K562 (cell line): ENCODE data around the gene NMT1. TPM values are rescaled to one million over a fixed set of nuclear protein-coding genes. Genes with fewer than 3 reads are reported as not detected.

ENCODE experiments used
- ASH1L ChIP-seq: fragments of 450-650 bp; IDR thresholded peaks from 2 replicates; pipeline ENCODE4 v1.6.1; 2018; ENCODE audit warnings: borderline replicate concordance, mild to moderate bottlenecking, low read depth; ENCODE audit not compliant: partially characterized antibody
- CREBBP ChIP-seq: IDR thresholded peaks from one replicate; pipeline ENCODE4 v1.6.1; 2012; ENCODE audit warnings: low read depth, mild to moderate bottlenecking, control low read depth, inconsistent platforms, low read length
- CXXC5 ChIP-seq: fragments of 250-450 bp; sonication (Bioruptor Pico); IDR thresholded peaks from 2 replicates; pipeline ENCODE4 v1.8.0; 2022; ENCODE audit warnings: inconsistent platforms, mild to moderate bottlenecking, moderate library complexity
- EHMT2 ChIP-seq: fragments of 450-650 bp; IDR thresholded peaks from 2 replicates; pipeline ENCODE4 v1.6.1; 2018; ENCODE audit warnings: antibody characterized with exemption
- FOXK1 ChIP-seq: sonication (generic); formaldehyde crosslinking; IDR thresholded peaks from 2 replicates; pipeline ENCODE4 v1.8.0; 2022; ENCODE audit warnings: missing genetic modification reagents, mild to moderate bottlenecking, borderline replicate concordance
- HDAC6 ChIP-seq: IDR thresholded peaks from 2 replicates; pipeline ENCODE4 v1.6.1; 2012; ENCODE audit warnings: low read depth, mild to moderate bottlenecking, control low read depth, inconsistent platforms, low read length, moderate library complexity
- ILK ChIP-seq: fragments of 450-650 bp; IDR thresholded peaks from 2 replicates; pipeline ENCODE4 v1.6.1; 2016; ENCODE audit warnings: missing genetic modification characterization, low read depth, mild to moderate bottlenecking, missing compliant biosample characterization, moderate library complexity, borderline replicate concordance
- JUND ChIP-seq, 2 experiments: IDR thresholded peaks; 2 replicates in 1 of 2; 3 replicates in 1 of 2; pipeline ENCODE4 v1.6.1; 2011; ENCODE audit warnings: borderline replicate concordance in 2 of 2, low read depth in 2 of 2, low read length in 2 of 2, improper control_type of control experiment in 1 of 2, missing biosample characterization in 1 of 2, missing genetic modification characterization in 1 of 2, missing genetic modification reagents in 1 of 2
- KAT7 ChIP-seq: sonication (generic); formaldehyde crosslinking; IDR thresholded peaks from 2 replicates; pipeline ENCODE4 v1.8.0; 2022; ENCODE audit warnings: missing genetic modification reagents, mild to moderate bottlenecking, borderline replicate concordance
- KLF10 ChIP-seq: fragments of 250-450 bp; sonication (Bioruptor Pico); IDR thresholded peaks from 2 replicates; pipeline ENCODE4 v1.6.1; 2021; ENCODE audit warnings: matching md5 sums
- LEF1 ChIP-seq: fragments of 450-650 bp; IDR thresholded peaks from 2 replicates; pipeline ENCODE4 v1.6.1; 2016; ENCODE audit warnings: mild to moderate bottlenecking
- MNT ChIP-seq, 2 experiments: fragments of 450-650 bp; conservative IDR thresholded peaks; 2 replicates each; pipeline ENCODE4 v1.6.1; 2017; ENCODE audit warnings: mild to moderate bottlenecking in 2 of 2, moderate library complexity in 2 of 2
- NCOR1 ChIP-seq: fragments of 450-650 bp; IDR thresholded peaks from 2 replicates; pipeline ENCODE4 v1.6.1; 2016; ENCODE audit warnings: mild to moderate bottlenecking, moderate library complexity
- NONO ChIP-seq, 2 experiments: fragments of 200-400 bp in 1 of 2; fragments of 450-650 bp in 1 of 2; formaldehyde crosslinking in 1 of 2; IDR thresholded peaks; 2 replicates each; pipeline ENCODE4 v1.6.1; 2017; ENCODE audit warnings: low read depth in 2 of 2, mild to moderate bottlenecking in 2 of 2, moderate library complexity in 2 of 2, low read length in 1 of 2
- OTX1 ChIP-seq: fragments of 450-650 bp; formaldehyde crosslinking; IDR thresholded peaks from 2 replicates; pipeline ENCODE4 v1.4.0; 2022; ENCODE audit warnings: mild to moderate bottlenecking
- SMARCE1 ChIP-seq: fragments of 450-650 bp; IDR thresholded peaks from 2 replicates; pipeline ENCODE4 v1.7.1; 2016; ENCODE audit warnings: mild to moderate bottlenecking
- SPI1 ChIP-seq: IDR thresholded peaks from 2 replicates; pipeline ENCODE4 v1.6.1; 2011; ENCODE audit warnings: low read depth, low read length, control low read depth, borderline replicate concordance
- TAL1 ChIP-seq: fragments of 450-650 bp; IDR thresholded peaks from 2 replicates; pipeline ENCODE4 v1.6.1; 2016; ENCODE audit warnings: mild to moderate bottlenecking
- WHSC1 ChIP-seq: IDR thresholded peaks from one replicate; pipeline ENCODE4 v1.6.1; 2012; ENCODE audit warnings: low read length, control low read depth, inconsistent platforms
- ZBTB8A ChIP-seq: fragments of 450-650 bp; IDR thresholded peaks from 2 replicates; pipeline ENCODE4 v1.6.1; 2018; ENCODE audit warnings: mild to moderate bottlenecking, moderate library complexity; ENCODE audit not compliant: partially characterized antibody
- ZNF76 ChIP-seq: fragments of 250-450 bp; sonication (Bioruptor Pico); IDR thresholded peaks from 2 replicates; pipeline ENCODE4 v1.4.0; 2020; ENCODE audit warnings: mild to moderate bottlenecking, moderate library complexity, borderline replicate concordance
- ZNF764 ChIP-seq: fragments of 250-450 bp; sonication (Bioruptor Pico); IDR thresholded peaks from 2 replicates; pipeline ENCODE4 v1.4.0; 2020; ENCODE audit warnings: low read depth, mild to moderate bottlenecking, moderate library complexity
- ZNF778 ChIP-seq: fragments of 450-650 bp; formaldehyde crosslinking; IDR thresholded peaks from 2 replicates; pipeline ENCODE4 v1.4.0; 2020; ENCODE audit warnings: mild to moderate bottlenecking, moderate library complexity
- ZZZ3 ChIP-seq: fragments of 450-650 bp; IDR thresholded peaks from 2 replicates; pipeline ENCODE4 v1.6.1; 2016; ENCODE audit warnings: antibody characterized with exemption, mild to moderate bottlenecking, moderate library complexity
- polyA plus RNA-seq, 8 experiments: library from polyadenylated mRNA; depleted of rRNA in 4 of 8; stranded (reverse) in 5 of 8; unstranded in 3 of 8; fragments of >200 nt; fragmentation: Nextera tagmentation in 2 of 8; fragmentation: Illumina TruSeq in 1 of 8; extraction: Ambion mirVana in 2 of 8; extraction: Trizol in 1 of 8; gene quantifications; 2 replicates each; pipeline versions ENCODE4 v1.2.1 to v1.2.3, GENCODE V29; 2011 to 2014; ENCODE audit warnings: inconsistent platforms in 1 of 8, missing spikeins in 1 of 8
- total RNA-seq, 7 experiments: library from RNA; depleted of rRNA in 6 of 7; stranded (reverse); fragments of >200 nt in 6 of 7; fragmentation: Illumina TruSeq in 2 of 7; extraction: Trizol in 2 of 7; gene quantifications; 2 replicates each; pipeline versions ENCODE4 v1.2.1 to v1.2.3, GENCODE V29; 2011 to 2021; ENCODE audit warnings: low replicate concordance in 1 of 7
- TF ChIP-seq, protein P1 (sequence below): fragments of 450-650 bp; formaldehyde crosslinking; IDR thresholded peaks from 2 replicates; pipeline ENCODE4 v1.4.0; 2020; ENCODE audit warnings: mild to moderate bottlenecking, mixed read lengths
- TF ChIP-seq, protein P2 (sequence below): sonication (generic); formaldehyde crosslinking; IDR thresholded peaks from 2 replicates; pipeline ENCODE4 v1.8.1; 2023; ENCODE audit warnings: mild to moderate bottlenecking, missing genetic modification reagents

NMT1 gene
- total and polyA plus RNA-seq, 9 of the 15 experiments (the other 6 are each of a cell fraction or from before 2014, with no cell fraction given): 86.7 to 569 (median 213) TPM

DNA sequence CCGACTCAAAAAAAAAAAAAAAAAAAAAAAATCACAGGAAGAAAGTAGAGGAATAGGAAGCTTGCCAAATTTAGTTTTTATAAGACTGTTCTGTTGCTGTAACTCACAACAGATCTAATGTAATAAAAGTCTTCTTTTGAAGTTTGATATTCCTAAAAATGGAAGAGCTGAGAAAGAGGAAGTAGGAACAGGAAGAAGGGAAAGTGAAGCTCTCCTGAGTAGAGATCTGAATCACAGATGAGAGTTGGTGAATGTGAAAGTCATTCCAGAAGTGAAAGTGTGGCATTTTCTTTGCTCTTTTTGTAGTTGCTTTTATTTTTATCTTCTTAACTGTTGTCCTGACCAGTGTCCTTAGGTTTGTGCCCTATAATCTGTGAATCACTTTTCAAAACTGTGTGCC lies 2.1 kb downstream of the NMT1 start (continued):
- TF ChIP-seq CXXC5 (CRISPR knock-in tag) (0 out of 2 replicates have a peak, but pooled peaks have one; percentile 23), MNT (conservative IDR thresholded peaks at IDR 0.05) (no peak), WHSC1 (no peak), ASH1L (peak; percentile 23), ZNF778 (CRISPR knock-in tag) (no peak), NONO (IDR thresholded peaks at IDR 0.05; ENCODE audit: low read depth in 2 of 2, low read length in 1 of 2) (no peak), SMARCE1 (peak; percentile 90), CREBBP (no peak), LEF1 (peak; percentile 63; the same call in 1 of the 2 replicates), ZBTB8A (no peak), EHMT2 (no peak), ZZZ3 (no peak), SPI1 (peak; percentile 95), HDAC6 (no peak), ILK (tag) (no peak), KLF10 (no peak), JUND (IDR thresholded peaks at IDR 0.05; ENCODE audit: borderline replicate concordance, low read depth, low read length) (no peak), JUND (tag; IDR thresholded peaks at IDR 0.05; ENCODE audit: borderline replicate concordance, low read depth, low read length) (0 out of 3 replicates have a peak, but pooled peaks have one; percentile 29), ZNF76 (CRISPR knock-in tag) (no peak), TAL1 (no peak), ZNF764 (CRISPR knock-in tag) (no peak), OTX1 (CRISPR knock-in tag) (no peak), NCOR1 (no peak), FOXK1 (CRISPR knock-in tag) (no peak), KAT7 (CRISPR knock-in tag) (no peak)
- TF ChIP-seq, protein P1, sequence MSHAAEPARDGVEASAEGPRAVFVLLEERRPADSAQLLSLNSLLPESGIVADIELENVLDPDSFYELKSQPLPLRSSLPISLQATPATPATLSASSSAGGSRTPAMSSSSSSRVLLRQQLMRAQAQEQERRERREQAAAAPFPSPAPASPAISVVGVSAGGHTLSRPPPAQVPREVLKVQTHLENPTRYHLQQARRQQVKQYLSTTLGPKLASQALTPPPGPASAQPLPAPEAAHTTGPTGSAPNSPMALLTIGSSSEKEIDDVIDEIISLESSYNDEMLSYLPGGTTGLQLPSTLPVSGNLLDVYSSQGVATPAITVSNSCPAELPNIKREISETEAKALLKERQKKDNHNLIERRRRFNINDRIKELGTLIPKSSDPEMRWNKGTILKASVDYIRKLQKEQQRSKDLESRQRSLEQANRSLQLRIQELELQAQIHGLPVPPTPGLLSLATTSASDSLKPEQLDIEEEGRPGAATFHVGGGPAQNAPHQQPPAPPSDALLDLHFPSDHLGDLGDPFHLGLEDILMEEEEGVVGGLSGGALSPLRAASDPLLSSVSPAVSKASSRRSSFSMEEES (CRISPR knock-in tag): no peak
- TF ChIP-seq, protein P2, sequence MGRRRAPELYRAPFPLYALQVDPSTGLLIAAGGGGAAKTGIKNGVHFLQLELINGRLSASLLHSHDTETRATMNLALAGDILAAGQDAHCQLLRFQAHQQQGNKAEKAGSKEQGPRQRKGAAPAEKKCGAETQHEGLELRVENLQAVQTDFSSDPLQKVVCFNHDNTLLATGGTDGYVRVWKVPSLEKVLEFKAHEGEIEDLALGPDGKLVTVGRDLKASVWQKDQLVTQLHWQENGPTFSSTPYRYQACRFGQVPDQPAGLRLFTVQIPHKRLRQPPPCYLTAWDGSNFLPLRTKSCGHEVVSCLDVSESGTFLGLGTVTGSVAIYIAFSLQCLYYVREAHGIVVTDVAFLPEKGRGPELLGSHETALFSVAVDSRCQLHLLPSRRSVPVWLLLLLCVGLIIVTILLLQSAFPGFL: no peak
